K562 (cell line): ENCODE results near the gene NPAS3. TPM values are rescaled to one million over a fixed set of nuclear protein-coding genes. Genes with fewer than 3 reads are reported as not detected.

Experiments
- ATAC-seq: fragments of 200-7000 bp; cut with Tn5 transposase; 3 replicates; pipeline ENCODE4 v1.9.1; 2020; ENCODE audit warnings: moderate library complexity
- BruUV-seq: library from RNA; stranded (reverse); fragments of 400-500 nt; replicated peaks from 2 replicates; lab custom pipeline; 2021; lab: Mats Ljungman, UMichigan
- CTCF ChIA-PET: fragments of 300-600 bp; formaldehyde crosslinking; extraction: SDS; loops from one replicate; lab custom pipeline; 2021; ENCODE audit warnings: low intra/inter-chr PET ratio; lab: Yijun Ruan, JAX
- POLR2A ChIA-PET: fragments of 300-600, 350-650 bp; sonication (Branson Sonifier 250); formaldehyde crosslinking; extraction: SDS; loops from one replicate; lab custom pipeline; 2021; ENCODE audit warnings: antibody characterized with exemption, inconsistent platforms; lab: Yijun Ruan, JAX
- DNase-seq, 4 experiments: peaks; one replicate each; pipeline versions ENCODE4 v3.0.0 to v3.0.0-alpha.2; 2011 to 2018; ENCODE audit warnings: low spot score in 3 of 4, mixed read lengths in 3 of 4; ENCODE audit errors: extremely low read depth in 1 of 4
- FAIRE-seq: peaks from 2 replicates; lab custom pipeline; 2011; peaks lifted over from hg19 to GRCh38; lab: Jason Lieb, UNC
- H2AFZ ChIP-seq: 2 replicates; pipeline ENCODE4 v1.6.0; 2011; ENCODE audit warnings: low read depth, low read length, control low read depth, inconsistent platforms
- H3K27ac ChIP-seq: fragments of 200-600 bp; 3 replicates; pipeline ENCODE4 v1.8.0; 2011; ENCODE audit warnings: low read depth, mild to moderate bottlenecking, control low read depth, inconsistent platforms, low read length, moderate library complexity, mixed read lengths; ENCODE audit errors: extremely low read depth
- H3K27me3 ChIP-seq, 2 experiments: fragments of 300-600 bp in 1 of 2; 2 replicates in 1 of 2; 3 replicates in 1 of 2; pipeline versions ENCODE4 v1.6.0 to v1.8.0; 2011; ENCODE audit warnings: inconsistent platforms in 2 of 2, low read length in 2 of 2, mild to moderate bottlenecking in 1 of 2, mixed read lengths in 1 of 2, moderate library complexity in 1 of 2; ENCODE audit not compliant: control insufficient read depth in 2 of 2, insufficient read depth in 2 of 2
- H3K36me3 ChIP-seq: fragments of 300-600 bp; 3 replicates; pipeline ENCODE4 v1.8.0; 2011; ENCODE audit warnings: mild to moderate bottlenecking, low read length, inconsistent platforms; ENCODE audit not compliant: control insufficient read depth, insufficient read depth
- H3K4me1 ChIP-seq, 2 experiments: fragments of 200-600 bp in 1 of 2; replicated peaks in 1 of 2; 2 replicates in 1 of 2; 3 replicates in 1 of 2; pipeline versions ENCODE4 v1.5.1 to v1.8.0; 2011; ENCODE audit warnings: inconsistent platforms in 2 of 2, low read length in 2 of 2, mild to moderate bottlenecking in 1 of 2, mixed read lengths in 1 of 2, moderate library complexity in 1 of 2; ENCODE audit not compliant: control insufficient read depth in 2 of 2, insufficient read depth in 2 of 2
- H3K4me2 ChIP-seq: 2 replicates; pipeline ENCODE4 v1.6.1; 2011; ENCODE audit warnings: low read length, control low read depth, inconsistent platforms, mixed read lengths; ENCODE audit not compliant: insufficient read depth
- H3K4me3 ChIP-seq: fragments of 200-600 bp; sonication (generic), shearing (Covaris generic); 2 replicates; pipeline ENCODE4 v1.5.1; 2016; ENCODE audit warnings: control low read depth, inconsistent platforms
- H3K79me2 ChIP-seq: fragments of 200-600 bp; 3 replicates; pipeline ENCODE4 v1.8.0; 2011; ENCODE audit warnings: low read length, inconsistent platforms; ENCODE audit not compliant: control insufficient read depth, insufficient read depth
- H3K9ac ChIP-seq, 2 experiments: 2 replicates each; pipeline versions ENCODE4 v1.6.0 to v1.6.1; 2011; ENCODE audit warnings: low read depth in 2 of 2, low read length in 2 of 2, control low read depth in 1 of 2, inconsistent platforms in 1 of 2, mild to moderate bottlenecking in 1 of 2, mixed read lengths in 1 of 2; ENCODE audit not compliant: insufficient read depth in 1 of 2
- H3K9me1 ChIP-seq: one replicate; pipeline ENCODE4 v1.6.0; 2011; ENCODE audit warnings: inconsistent platforms, mild to moderate bottlenecking, low read length, moderate library complexity; ENCODE audit not compliant: control insufficient read depth, insufficient read depth
- H3K9me3 ChIP-seq: replicated peaks from 2 replicates; pipeline ENCODE4 v1.5.1; 2011; ENCODE audit warnings: low read depth, low read length, inconsistent platforms; ENCODE audit not compliant: control insufficient read depth, insufficient read depth
- H4K20me1 ChIP-seq: replicated peaks from 2 replicates; pipeline ENCODE4 v1.6.1; 2011; ENCODE audit warnings: low read length, inconsistent platforms, mixed read lengths; ENCODE audit not compliant: control insufficient read depth, insufficient read depth
- ELF1 ChIP-seq: fragments of 200-800 bp; sonication (Bioruptor generic); IDR thresholded peaks from 2 replicates; pipeline ENCODE4 v1.6.1; 2016; ENCODE audit warnings: missing genetic modification characterization, missing compliant biosample characterization
- HNRNPUL1 ChIP-seq: fragments of 200-400 bp; formaldehyde crosslinking; IDR thresholded peaks from 2 replicates; pipeline ENCODE4 v1.6.1; 2017; ENCODE audit warnings: low read length
- HOXB6 ChIP-seq: fragments of 250-450 bp; sonication (Bioruptor Pico); IDR thresholded peaks from 2 replicates; pipeline ENCODE4 v1.5.1; 2022; ENCODE audit warnings: mild to moderate bottlenecking, borderline replicate concordance
- IFI16 ChIP-seq: fragments of 250-450 bp; sonication (Bioruptor Pico); IDR thresholded peaks from 2 replicates; pipeline ENCODE4 v2.1.2; 2022; ENCODE audit warnings: mild to moderate bottlenecking, inconsistent platforms
- JUND ChIP-seq, 2 experiments: IDR thresholded peaks; 2 replicates in 1 of 2; 3 replicates in 1 of 2; pipeline ENCODE4 v1.6.1; 2011; ENCODE audit warnings: borderline replicate concordance in 2 of 2, low read depth in 2 of 2, low read length in 2 of 2, improper control_type of control experiment in 1 of 2, missing biosample characterization in 1 of 2, missing genetic modification characterization in 1 of 2, missing genetic modification reagents in 1 of 2
- NFRKB ChIP-seq: fragments of 450-650 bp; IDR thresholded peaks from 2 replicates; pipeline ENCODE4 v1.6.1; 2016; ENCODE audit warnings: low read depth
- PHB2 ChIP-seq: fragments of 450-650 bp; IDR thresholded peaks from 2 replicates; pipeline ENCODE4 v1.6.1; 2017; ENCODE audit warnings: low read depth
- SAFB ChIP-seq: fragments of 200-400 bp; formaldehyde crosslinking; IDR thresholded peaks from 2 replicates; pipeline ENCODE4 v1.6.1; 2017; ENCODE audit warnings: low read depth, low read length, borderline replicate concordance
- SMARCC2 ChIP-seq: fragments of 450-650 bp; IDR thresholded peaks from 2 replicates; pipeline ENCODE4 v1.6.1; 2017; ENCODE audit warnings: antibody characterized with exemption, moderate library complexity, mild to moderate bottlenecking, low read depth
- TCFL5 ChIP-seq: fragments of 250-450 bp; sonication (Bioruptor Pico); conservative IDR thresholded peaks from 2 replicates; pipeline ENCODE4 v1.6.1; 2021; ENCODE audit warnings: mild to moderate bottlenecking, moderate library complexity, matching md5 sums
- XRCC3 ChIP-seq: fragments of 450-650 bp; IDR thresholded peaks from 2 replicates; pipeline ENCODE4 v1.6.1; 2017; ENCODE audit warnings: mild to moderate bottlenecking, moderate library complexity
- ZBTB12 ChIP-seq: fragments of 250-450 bp; sonication (Bioruptor Pico); IDR thresholded peaks from 2 replicates; pipeline ENCODE4 v1.4.0; 2020
- ZFP1 ChIP-seq: fragments of 450-650 bp; formaldehyde crosslinking; IDR thresholded peaks from 2 replicates; pipeline ENCODE4 v1.4.0; 2020; ENCODE audit warnings: mild to moderate bottlenecking, mixed read lengths
- ZKSCAN8 ChIP-seq: fragments of 200-800 bp; sonication (Bioruptor generic); IDR thresholded peaks from 2 replicates; pipeline ENCODE4 v1.6.1; 2016; ENCODE audit warnings: missing genetic modification characterization, missing compliant biosample characterization
- ZNF24 ChIP-seq: fragments of 450-650 bp; IDR thresholded peaks from 2 replicates; pipeline ENCODE4 v1.6.1; 2016
- ZNF408 ChIP-seq: fragments of 250-450 bp; sonication (Bioruptor Pico); IDR thresholded peaks from 2 replicates; pipeline ENCODE4 v1.4.0; 2020; ENCODE audit warnings: low read depth, mild to moderate bottlenecking, moderate library complexity
- ZNF584 ChIP-seq: fragments of 200-800 bp; sonication (Bioruptor generic); IDR thresholded peaks from 2 replicates; pipeline ENCODE4 v1.6.1; 2016; ENCODE audit warnings: low read depth, mild to moderate bottlenecking, missing genetic modification characterization, missing compliant biosample characterization
- ZNF699 ChIP-seq: fragments of 250-450 bp; sonication (Bioruptor Pico); IDR thresholded peaks from 2 replicates; pipeline ENCODE4 v1.8.0; 2021; ENCODE audit warnings: mild to moderate bottlenecking, moderate library complexity; ENCODE audit not compliant: insufficient replicate concordance
- WGBS: fragments of 100-300 bp; shearing (Covaris generic); methylation state at CpG from one replicate; pipeline ENCODE4 v1.1.6; 2016; ENCODE audit warnings: low coverage, mixed read lengths; ENCODE audit not compliant: insufficient coverage; ENCODE audit errors: missing lambda C conversion rate; 5-methylcytosine and 5-hydroxymethylcytosine counted together
- in situ Hi-C: fragments of 300-500 bp; cut with MboI; formaldehyde crosslinking; loops from 4 replicates; pipeline ENCODE4 v1.15.0; 2018; ENCODE audit warnings: inconsistent platforms, mixed read lengths
- intact Hi-C: fragments of 100-400 bp; cut with micrococcal nuclease; formaldehyde crosslinking; loops from 2 replicates; pipeline ENCODE4 v1.14.2; 2022
- polyA plus RNA-seq, 8 experiments: library from polyadenylated mRNA; depleted of rRNA in 4 of 8; stranded (reverse) in 5 of 8; unstranded in 3 of 8; fragments of >200 nt; fragmentation: Nextera tagmentation in 2 of 8; fragmentation: Illumina TruSeq in 1 of 8; extraction: Ambion mirVana in 2 of 8; extraction: Trizol in 1 of 8; gene quantifications; 2 replicates each; pipeline versions ENCODE4 v1.2.1 to v1.2.3, GENCODE V29; 2011 to 2014; ENCODE audit warnings: inconsistent platforms in 1 of 8, missing spikeins in 1 of 8
- total RNA-seq, 7 experiments: library from RNA; depleted of rRNA in 6 of 7; stranded (reverse); fragments of >200 nt in 6 of 7; fragmentation: Illumina TruSeq in 2 of 7; extraction: Trizol in 2 of 7; gene quantifications; 2 replicates each; pipeline versions ENCODE4 v1.2.1 to v1.2.3, GENCODE V29; 2011 to 2021; ENCODE audit warnings: low replicate concordance in 1 of 7
- TF ChIP-seq, protein P1 (sequence below): fragments of 250-450 bp; sonication (Bioruptor Pico); IDR thresholded peaks from 2 replicates; pipeline ENCODE4 v1.8.0; 2022; ENCODE audit warnings: inconsistent platforms
- TF ChIP-seq, protein P2 (sequence below): sonication (generic); IDR thresholded peaks from 2 replicates; pipeline ENCODE4 v1.6.1; 2016

NPAS3 gene
- total and polyA plus RNA-seq, 9 of the 15 experiments (the other 6 are each of a cell fraction or from before 2014, with no cell fraction given) = 0.04 TPM; not detected in 8

DNA sequence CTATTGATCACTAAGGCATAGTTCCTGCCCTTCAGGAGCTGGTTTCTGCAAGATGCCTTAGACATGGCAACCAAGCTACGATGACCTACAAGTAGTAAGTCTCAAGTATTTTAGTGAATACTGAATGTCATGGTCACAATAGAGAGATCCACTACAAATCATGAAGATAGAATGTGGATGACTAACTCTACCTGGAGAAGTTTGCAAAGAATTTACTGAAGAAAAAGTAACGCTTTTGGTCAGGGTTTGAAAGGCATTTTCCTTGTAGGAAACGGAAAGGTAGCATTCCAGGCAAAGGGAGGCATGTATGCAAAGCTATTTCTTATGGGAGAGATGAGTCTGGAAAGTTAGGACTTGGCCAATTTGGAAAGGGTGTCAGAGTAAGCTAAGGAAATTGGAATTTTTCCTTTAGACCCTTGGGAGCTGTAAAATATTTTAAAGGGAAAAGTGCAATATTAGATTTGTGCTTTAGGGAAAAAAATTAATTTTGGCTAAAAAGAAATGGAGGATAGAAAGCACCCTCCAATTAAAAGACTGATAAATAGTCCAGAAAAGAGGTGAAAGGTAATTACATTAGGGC lies 634.7 kb downstream of the NPAS3 start (continued):
- TF ChIP-seq, protein P1, sequence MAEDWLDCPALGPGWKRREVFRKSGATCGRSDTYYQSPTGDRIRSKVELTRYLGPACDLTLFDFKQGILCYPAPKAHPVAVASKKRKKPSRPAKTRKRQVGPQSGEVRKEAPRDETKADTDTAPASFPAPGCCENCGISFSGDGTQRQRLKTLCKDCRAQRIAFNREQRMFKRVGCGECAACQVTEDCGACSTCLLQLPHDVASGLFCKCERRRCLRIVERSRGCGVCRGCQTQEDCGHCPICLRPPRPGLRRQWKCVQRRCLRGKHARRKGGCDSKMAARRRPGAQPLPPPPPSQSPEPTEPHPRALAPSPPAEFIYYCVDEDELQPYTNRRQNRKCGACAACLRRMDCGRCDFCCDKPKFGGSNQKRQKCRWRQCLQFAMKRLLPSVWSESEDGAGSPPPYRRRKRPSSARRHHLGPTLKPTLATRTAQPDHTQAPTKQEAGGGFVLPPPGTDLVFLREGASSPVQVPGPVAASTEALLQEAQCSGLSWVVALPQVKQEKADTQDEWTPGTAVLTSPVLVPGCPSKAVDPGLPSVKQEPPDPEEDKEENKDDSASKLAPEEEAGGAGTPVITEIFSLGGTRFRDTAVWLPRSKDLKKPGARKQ (CRISPR knock-in tag) = no peak
- no peak for TF ChIP-seq ZNF584 (CRISPR knock-in tag)
- TF ChIP-seq SAFB = no peak
- TF ChIP-seq HNRNPUL1 = no peak
- no peak for TF ChIP-seq ZBTB12 (CRISPR knock-in tag)
- TF ChIP-seq NFRKB = no peak
- TF ChIP-seq, all 486 proteins: peak for 0

DNA sequence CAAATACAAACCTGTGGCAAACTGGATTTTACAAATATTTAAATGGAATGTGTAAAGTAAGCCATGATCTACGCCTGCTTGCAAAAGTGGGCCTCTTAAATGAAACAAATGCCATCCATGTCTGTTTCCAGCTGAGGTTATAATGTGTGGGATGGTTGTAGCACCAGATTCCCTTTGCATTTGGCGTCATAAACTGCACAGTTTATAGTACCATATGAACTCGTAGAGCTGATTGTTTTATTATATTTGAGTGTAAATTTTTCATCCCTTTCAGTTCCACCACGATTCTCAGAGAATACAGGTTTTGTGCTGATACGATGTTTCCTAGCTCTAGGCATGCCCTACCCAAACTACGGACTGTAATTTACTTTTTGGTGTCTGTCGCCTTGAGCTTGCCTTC lies 637.3 kb downstream of the NPAS3 start:
- Histone ChIP-seq H3K79me2 (no peaks in the 10 kb centered on the region), H3K9me1 (no peaks in the 10 kb centered on the region), H3K4me3 (no peak overlapping the region), H2AFZ (no peak overlapping the region), H3K9ac (no peak overlapping the region), H3K27me3 (no peaks in the 10 kb centered on the region), H3K4me2 (no peak overlapping the region), H3K27ac (no peak overlapping the region), H3K4me1 (no peaks in the 10 kb centered on the region), H3K9me3 (no peaks in the 10 kb centered on the region), H3K36me3 (no peaks in the 10 kb centered on the region), H4K20me1 (no peaks in the 10 kb centered on the region)
- 23% methylated on average over 7 of the region's 7 CpGs for WGBS
- in situ Hi-C loops = no loop called here
- intact Hi-C loops = no loop called here
- no peak for DNase-seq
- no peak for FAIRE-seq
- ATAC-seq = no peak
- no TSS peak for BruUV-seq
- CTCF ChIA-PET = no interaction called here
- POLR2A ChIA-PET = interaction anchor here (0.6 kb wide), 1 partner anchor 206 kb away, joined by 4 read pairs; no protein-coding TSS in a partner anchor
- TF ChIP-seq ELF1 (tag) = no peak
- TF ChIP-seq HOXB6 = no peak
- TF ChIP-seq ZNF408 (CRISPR knock-in tag) = no peak
- no peak for TF ChIP-seq TCFL5 (CRISPR knock-in tag)
- TF ChIP-seq JUND (IDR thresholded peaks at IDR 0.05; ENCODE audit: borderline replicate concordance, low read depth, low read length) = no peak
- no peak for TF ChIP-seq JUND (tag; IDR thresholded peaks at IDR 0.05; ENCODE audit: borderline replicate concordance, low read depth, low read length)
- TF ChIP-seq, protein P2, sequence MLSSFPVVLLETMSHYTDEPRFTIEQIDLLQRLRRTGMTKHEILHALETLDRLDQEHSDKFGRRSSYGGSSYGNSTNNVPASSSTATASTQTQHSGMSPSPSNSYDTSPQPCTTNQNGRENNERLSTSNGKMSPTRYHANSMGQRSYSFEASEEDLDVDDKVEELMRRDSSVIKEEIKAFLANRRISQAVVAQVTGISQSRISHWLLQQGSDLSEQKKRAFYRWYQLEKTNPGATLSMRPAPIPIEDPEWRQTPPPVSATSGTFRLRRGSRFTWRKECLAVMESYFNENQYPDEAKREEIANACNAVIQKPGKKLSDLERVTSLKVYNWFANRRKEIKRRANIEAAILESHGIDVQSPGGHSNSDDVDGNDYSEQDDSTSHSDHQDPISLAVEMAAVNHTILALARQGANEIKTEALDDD = no peak
- TF ChIP-seq ZNF24 = no peak
- no peak for TF ChIP-seq IFI16
- TF ChIP-seq PHB2 = no peak
- TF ChIP-seq ZKSCAN8 (CRISPR knock-in tag) = no peak
- no peak for TF ChIP-seq SMARCC2
- TF ChIP-seq ZFP1 (CRISPR knock-in tag) = no peak
- no peak for TF ChIP-seq XRCC3
- no peak for TF ChIP-seq ZNF699 (CRISPR knock-in tag)
